ENCODE measurements around the gene NKX2-4. TPM values are rescaled to one million over a fixed set of nuclear protein-coding genes. Genes with fewer than 3 reads are reported as not detected.
"Not testable (repeated sequence)": the region's sequence is repeated elsewhere in the genome, so short reads cannot be mapped to it uniquely, and the experiment has no call there.

NKX2-4 gene
- total RNA-seq, 1 donor from 2014 or later: not detected

GRCh38 chr20:21394551-21394950 lies 2.8 kb downstream of the NKX2-4 start:
- DNase-seq (ENCODE audit: low spot score): no peak

GRCh38 chr20:21393816-21394519 lies 3.4 kb downstream of the NKX2-4 start:
- no peak for DNase-seq (ENCODE audit: low spot score)

- no peak for DNase-seq (ENCODE audit: low spot score)
Observed at GRCh38 chr20:21393166-21393565, 4.2 kb downstream of the NKX2-4 start.

- no peak for DNase-seq (ENCODE audit: low spot score)
Observed at GRCh38 chr20:21391972-21392352, 5.4 kb downstream of the NKX2-4 start.

GRCh38 chr20:21391185-21391971 lies 5.9 kb downstream of the NKX2-4 start:
- no peak for DNase-seq (ENCODE audit: low spot score)

GRCh38 chr20:21390768-21391167 lies 6.6 kb downstream of the NKX2-4 start:
- DNase-seq (ENCODE audit: low spot score): no peak

- DNase-seq (ENCODE audit: low spot score): no peak
Observed at GRCh38 chr20:21389368-21389767, 8.0 kb downstream of the NKX2-4 start.

- DNase-seq (ENCODE audit: low spot score): no peak
Observed at GRCh38 chr20:21388566-21388965, 8.8 kb downstream of the NKX2-4 start.

GRCh38 chr20:21387528-21387927 lies 9.8 kb downstream of the NKX2-4 start:
- no peak for DNase-seq (ENCODE audit: low spot score)

- DNase-seq (ENCODE audit: low spot score): no peak
Observed at GRCh38 chr20:21386111-21386510, 11.2 kb downstream of the NKX2-4 start.

GRCh38 chr20:21384308-21384892 lies 12.9 kb downstream of the NKX2-4 start:
- no peak for DNase-seq (ENCODE audit: low spot score)

GRCh38 chr20:21381619-21382018 lies 15.7 kb downstream of the NKX2-4 start:
- no peak for DNase-seq (ENCODE audit: low spot score)

GRCh38 chr20:21380711-21381110 lies 16.6 kb downstream of the NKX2-4 start:
- no peak for DNase-seq (ENCODE audit: low spot score)

- DNase-seq (ENCODE audit: low spot score): no peak
Observed at GRCh38 chr20:21378259-21378658, 19.1 kb downstream of the NKX2-4 start.

GRCh38 chr20:21377701-21378100 lies 19.6 kb downstream of the NKX2-4 start:
- DNase-seq (ENCODE audit: low spot score): no peak

GRCh38 chr20:21376626-21377025 lies 20.7 kb downstream of the NKX2-4 start:
- no peak for DNase-seq (ENCODE audit: low spot score)

GRCh38 chr20:21373436-21373835 lies 23.9 kb downstream of the NKX2-4 start:
- DNase-seq (ENCODE audit: low spot score): no peak

GRCh38 chr20:21372016-21372415 lies 25.3 kb downstream of the NKX2-4 start:
- DNase-seq (ENCODE audit: low spot score): no peak

GRCh38 chr20:21371193-21371592 lies 26.1 kb downstream of the NKX2-4 start:
- no peak for DNase-seq (ENCODE audit: low spot score)

- no peak for DNase-seq (ENCODE audit: low spot score)
Observed at GRCh38 chr20:21368791-21369190, 28.5 kb downstream of the NKX2-4 start.

- DNase-seq (ENCODE audit: low spot score): not testable (repeated sequence)
Observed at GRCh38 chr20:21366273-21366672, 31.1 kb downstream of the NKX2-4 start.

- DNase-seq (ENCODE audit: low spot score): no peak
Observed at GRCh38 chr20:21365771-21366170, 31.6 kb downstream of the NKX2-4 start.
